ENCODE results near the gene MZT1.

DNA sequence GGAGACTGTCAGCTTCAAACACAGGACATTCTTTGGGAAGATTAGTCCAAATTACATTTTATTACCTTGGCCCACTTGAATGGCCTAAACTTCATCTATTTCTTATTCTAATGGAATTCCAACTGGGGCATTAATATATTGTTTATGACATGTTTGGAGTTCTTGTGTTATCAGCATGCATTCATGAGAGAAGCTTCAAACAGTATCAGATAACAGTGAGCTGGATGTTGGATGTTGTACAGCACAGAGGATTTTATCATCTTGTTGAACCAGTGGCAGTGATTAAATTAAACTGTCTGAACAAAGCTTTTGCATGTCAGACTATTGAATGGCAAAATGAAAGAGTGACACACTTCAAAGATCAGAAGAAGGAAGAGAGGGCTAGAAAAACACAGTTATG, 50.0 kb downstream of the MZT1 start:
- TF ChIP-seq, protein P1, sequence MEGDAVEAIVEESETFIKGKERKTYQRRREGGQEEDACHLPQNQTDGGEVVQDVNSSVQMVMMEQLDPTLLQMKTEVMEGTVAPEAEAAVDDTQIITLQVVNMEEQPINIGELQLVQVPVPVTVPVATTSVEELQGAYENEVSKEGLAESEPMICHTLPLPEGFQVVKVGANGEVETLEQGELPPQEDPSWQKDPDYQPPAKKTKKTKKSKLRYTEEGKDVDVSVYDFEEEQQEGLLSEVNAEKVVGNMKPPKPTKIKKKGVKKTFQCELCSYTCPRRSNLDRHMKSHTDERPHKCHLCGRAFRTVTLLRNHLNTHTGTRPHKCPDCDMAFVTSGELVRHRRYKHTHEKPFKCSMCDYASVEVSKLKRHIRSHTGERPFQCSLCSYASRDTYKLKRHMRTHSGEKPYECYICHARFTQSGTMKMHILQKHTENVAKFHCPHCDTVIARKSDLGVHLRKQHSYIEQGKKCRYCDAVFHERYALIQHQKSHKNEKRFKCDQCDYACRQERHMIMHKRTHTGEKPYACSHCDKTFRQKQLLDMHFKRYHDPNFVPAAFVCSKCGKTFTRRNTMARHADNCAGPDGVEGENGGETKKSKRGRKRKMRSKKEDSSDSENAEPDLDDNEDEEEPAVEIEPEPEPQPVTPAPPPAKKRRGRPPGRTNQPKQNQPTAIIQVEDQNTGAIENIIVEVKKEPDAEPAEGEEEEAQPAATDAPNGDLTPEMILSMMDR (IDR thresholded peaks at IDR 0.05; ENCODE audit: poor library complexity, severe bottlenecking), result no peak
- TF ChIP-seq SMC3 (conservative IDR thresholded peaks at IDR 0.05; ENCODE audit: poor library complexity) (no peak), EZH2 (IDR thresholded peaks at IDR 0.05; ENCODE audit: borderline replicate concordance, insufficient read depth, low read length, poor library complexity, severe bottlenecking) (no peak), POLR2AphosphoS5 (IDR thresholded peaks at IDR 0.05) (no peak), TAF1 (IDR thresholded peaks at IDR 0.05; ENCODE audit: low read depth) (no peak), EP300 (conservative IDR thresholded peaks at IDR 0.05; ENCODE audit: poor library complexity, severe bottlenecking) (peak; percentile 30)

Data from neural cell (in vitro differentiated cells).